Astrocyte (in vitro differentiated cells and primary cell): ENCODE data around the gene VPS8.

Experiments
- CTCF ChIP-seq: IDR thresholded peaks from 2 replicates; pipeline ENCODE4 v1.5.1; 2011; ENCODE audit warnings: low read depth, mild to moderate bottlenecking, inconsistent platforms, low read length, moderate library complexity; ENCODE audit not compliant: insufficient read depth
- EZH2 ChIP-seq: IDR thresholded peaks from 2 replicates; pipeline ENCODE4 v1.6.1; 2012; ENCODE audit warnings: mild to moderate bottlenecking, low read length, inconsistent platforms; ENCODE audit not compliant: insufficient read depth

- no peak for TF ChIP-seq CTCF
- TF ChIP-seq EZH2, result no peak
Measured at GRCh38 chr3:184786280-184786941, 25.6 kb upstream of the VPS8 start.
